Keratinocyte (primary cell): Measurements from ENCODE around the gene TXLNB. TPM values are rescaled to one million over a fixed set of nuclear protein-coding genes. Genes with fewer than 3 reads are reported as not detected.
"Not testable (repeated sequence)": the region's sequence is repeated elsewhere in the genome, so short reads cannot be mapped to it uniquely, and the experiment has no call there.

Experiments
- DNase-seq: peaks from one replicate; pipeline ENCODE4 v3.0.0-alpha.2; 2011; ENCODE audit warnings: low read depth, missing footprints, low spot score
- FAIRE-seq: peaks from 2 replicates; lab custom pipeline; 2011; peaks lifted over from hg19 to GRCh38; lab: Jason Lieb, UNC
- H2AFZ ChIP-seq: 2 replicates; pipeline ENCODE4 v1.6.0; 2012; ENCODE audit warnings: low read length, control low read depth, inconsistent platforms; ENCODE audit not compliant: control insufficient read depth
- H3K27ac ChIP-seq: 2 replicates; pipeline ENCODE4 v1.5.1; 2011; ENCODE audit warnings: low read length; ENCODE audit not compliant: control insufficient read depth, insufficient read depth
- H3K27me3 ChIP-seq: 3 replicates; pipeline ENCODE4 v1.6.0; 2011; ENCODE audit warnings: low read length; ENCODE audit not compliant: control insufficient read depth, insufficient read depth; ENCODE audit errors: extremely low read depth
- H3K36me3 ChIP-seq, 2 experiments: 2 replicates in 1 of 2; 3 replicates in 1 of 2; pipeline ENCODE4 v1.5.1; 2011; ENCODE audit warnings: low read length in 2 of 2, mild to moderate bottlenecking in 1 of 2; ENCODE audit not compliant: control insufficient read depth in 2 of 2, insufficient read depth in 2 of 2; ENCODE audit errors: extremely low read depth in 1 of 2
- H3K4me1 ChIP-seq: 3 replicates; pipeline ENCODE4 v1.5.1; 2011; ENCODE audit warnings: low read length; ENCODE audit not compliant: control insufficient read depth, insufficient read depth; ENCODE audit errors: extremely low read depth
- H3K4me2 ChIP-seq: 3 replicates; pipeline ENCODE4 v1.6.0; 2011; ENCODE audit warnings: low read depth, low read length; ENCODE audit not compliant: control insufficient read depth, insufficient read depth; ENCODE audit errors: extremely low read depth
- H3K4me3 ChIP-seq, 3 experiments: fragments of 200-600 bp in 1 of 3; sonication (generic) in 1 of 3; 2 replicates in 2 of 3; 3 replicates in 1 of 3; pipeline ENCODE4 v1.5.1; 2011 to 2016; ENCODE audit warnings: low read length in 3 of 3, mild to moderate bottlenecking in 3 of 3, control low read depth in 2 of 3, inconsistent platforms in 1 of 3, low read depth in 1 of 3, mixed read lengths in 1 of 3, mixed run types in 1 of 3, moderate library complexity in 1 of 3; ENCODE audit not compliant: control insufficient read depth in 2 of 3, insufficient read depth in 2 of 3; ENCODE audit errors: extremely low read depth in 1 of 3
- H3K79me2 ChIP-seq: 2 replicates; pipeline ENCODE4 v1.6.0; 2012; ENCODE audit warnings: low read length; ENCODE audit not compliant: control insufficient read depth, insufficient read depth
- H3K9ac ChIP-seq: 3 replicates; pipeline ENCODE4 v1.6.0; 2011; ENCODE audit warnings: low read length; ENCODE audit not compliant: control insufficient read depth, insufficient read depth; ENCODE audit errors: extremely low read depth
- H3K9me1 ChIP-seq: 3 replicates; pipeline ENCODE4 v1.6.0; 2011; ENCODE audit warnings: low read length; ENCODE audit not compliant: control insufficient read depth, insufficient read depth; ENCODE audit errors: extremely low read depth
- H3K9me3 ChIP-seq: 2 replicates; pipeline ENCODE4 v1.5.1; 2012; ENCODE audit warnings: low read depth, low read length; ENCODE audit not compliant: control insufficient read depth
- H4K20me1 ChIP-seq: 3 replicates; pipeline ENCODE4 v1.6.0; 2011; ENCODE audit warnings: low read length; ENCODE audit not compliant: control insufficient read depth, insufficient read depth; ENCODE audit errors: extremely low read depth
- EZH2 ChIP-seq: IDR thresholded peaks from one replicate; pipeline ENCODE4 v1.6.1; 2012; ENCODE audit warnings: inconsistent platforms, mild to moderate bottlenecking, low read length, moderate library complexity
- dilution Hi-C: fragments of 300-500 bp; cut with MboI; formaldehyde crosslinking; loops from one replicate; pipeline ENCODE4 v1.7.0; 2020; ENCODE audit warnings: low sequenced_read_pairs; ENCODE audit not compliant: extremely low pct_ligation_motif_present
- polyA plus RNA-seq, 5 experiments: library from polyadenylated mRNA; depleted of rRNA in 3 of 5; stranded (reverse) in 3 of 5; stranded (forward) in 1 of 5; unstranded in 1 of 5; fragments of >200 nt; gene quantifications; 1 replicate in 1 of 5; 2 replicates in 3 of 5; 3 replicates in 1 of 5; pipeline versions ENCODE4 v1.2.1 to v1.2.3, GENCODE V29; 2011 to 2012; ENCODE audit warnings: missing spikeins in 2 of 5, low read depth in 1 of 5, low replicate concordance in 1 of 5
- TF ChIP-seq, protein P1 (sequence below), 3 experiments: IDR thresholded peaks in 1 of 3; conservative IDR thresholded peaks in 1 of 3; optimal IDR thresholded peaks in 1 of 3; 2 replicates in 2 of 3; 3 replicates in 1 of 3; pipeline versions ENCODE3 to v1.5.1; 2011; ENCODE audit warnings: low read length in 3 of 3, mild to moderate bottlenecking in 3 of 3, moderate library complexity in 2 of 3, control low read depth in 1 of 3, inconsistent platforms in 1 of 3; ENCODE audit not compliant: insufficient read depth in 2 of 3; ENCODE audit errors: extremely low read depth in 1 of 3

The TXLNB gene
- polyA plus RNA-seq, 1 donor (not counting 4 experiments of a cell fraction or from before 2014, with no cell fraction given): 0.03 TPM

DNA sequence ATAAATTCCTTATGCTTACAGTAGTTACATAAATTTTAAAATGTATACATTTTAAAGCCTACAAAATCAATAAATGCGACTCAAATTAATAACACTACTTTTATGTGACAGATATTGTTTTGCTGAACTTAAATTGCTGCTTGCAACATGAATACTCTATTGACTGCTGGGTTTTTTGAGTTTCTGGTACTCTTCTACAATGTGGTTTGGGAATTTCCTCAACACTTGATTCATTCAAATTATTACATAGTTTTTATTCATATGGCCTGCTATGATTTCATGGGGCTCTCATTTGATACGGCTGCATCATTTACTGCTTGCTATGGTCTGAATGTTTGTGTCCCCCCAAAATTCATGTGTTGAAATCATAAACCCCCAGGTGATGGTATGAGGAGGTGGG lies 2.3 kb upstream of the TXLNB start:
- Histone ChIP-seq H3K4me1 (peaks cover 34% of the 10 kb centered on the region), H3K27me3 (no peaks in the 10 kb centered on the region), H3K36me3 (no peaks in the 10 kb centered on the region), H3K9ac (no peak overlapping the region), H3K4me2 (no peak overlapping the region), H3K79me2 (no peaks in the 10 kb centered on the region), H3K4me3 (no peak overlapping the region), H3K27ac (no peak overlapping the region), H3K9me1 (no peaks in the 10 kb centered on the region), H3K9me3 (no peaks in the 10 kb centered on the region), H2AFZ (no peak overlapping the region), H4K20me1 (no peaks in the 10 kb centered on the region)
- dilution Hi-C loops: no loop called here
- no peak for FAIRE-seq
- no peak for DNase-seq
- TF ChIP-seq, protein P1, sequence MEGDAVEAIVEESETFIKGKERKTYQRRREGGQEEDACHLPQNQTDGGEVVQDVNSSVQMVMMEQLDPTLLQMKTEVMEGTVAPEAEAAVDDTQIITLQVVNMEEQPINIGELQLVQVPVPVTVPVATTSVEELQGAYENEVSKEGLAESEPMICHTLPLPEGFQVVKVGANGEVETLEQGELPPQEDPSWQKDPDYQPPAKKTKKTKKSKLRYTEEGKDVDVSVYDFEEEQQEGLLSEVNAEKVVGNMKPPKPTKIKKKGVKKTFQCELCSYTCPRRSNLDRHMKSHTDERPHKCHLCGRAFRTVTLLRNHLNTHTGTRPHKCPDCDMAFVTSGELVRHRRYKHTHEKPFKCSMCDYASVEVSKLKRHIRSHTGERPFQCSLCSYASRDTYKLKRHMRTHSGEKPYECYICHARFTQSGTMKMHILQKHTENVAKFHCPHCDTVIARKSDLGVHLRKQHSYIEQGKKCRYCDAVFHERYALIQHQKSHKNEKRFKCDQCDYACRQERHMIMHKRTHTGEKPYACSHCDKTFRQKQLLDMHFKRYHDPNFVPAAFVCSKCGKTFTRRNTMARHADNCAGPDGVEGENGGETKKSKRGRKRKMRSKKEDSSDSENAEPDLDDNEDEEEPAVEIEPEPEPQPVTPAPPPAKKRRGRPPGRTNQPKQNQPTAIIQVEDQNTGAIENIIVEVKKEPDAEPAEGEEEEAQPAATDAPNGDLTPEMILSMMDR (optimal IDR thresholded peaks at IDR 0.05 in 1 of 3, IDR thresholded peaks at IDR 0.05 in 1 of 3, conservative IDR thresholded peaks at IDR 0.05 in 1 of 3; ENCODE audit: extremely low read depth in 1 of 3, insufficient read depth in 2 of 3, low read length in 3 of 3): no peak
- TF ChIP-seq EZH2: no peak

DNA sequence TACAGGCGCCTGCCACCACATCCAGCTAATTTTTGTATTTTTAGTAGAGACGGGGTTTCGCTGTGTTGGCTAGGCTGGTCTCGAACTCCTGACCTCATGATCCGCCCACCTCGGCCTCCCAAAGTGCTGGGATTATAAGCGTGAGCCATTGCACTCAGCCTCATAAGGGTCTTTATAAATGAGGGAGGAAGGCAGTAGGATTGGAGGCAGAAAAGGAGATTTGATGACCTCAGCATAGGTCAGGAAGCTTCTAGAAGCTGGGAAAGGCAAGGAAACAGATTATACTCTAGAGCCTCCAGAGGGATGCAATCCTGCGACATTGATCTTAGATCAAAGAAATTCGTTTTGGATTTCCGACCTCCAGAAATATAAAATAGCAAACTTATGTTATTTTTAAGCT lies 1.4 kb upstream of the TXLNB start:
- FAIRE-seq, H3K9me1 ChIP-seq, H3K79me2 ChIP-seq, H3K4me2 ChIP-seq, DNase-seq, H3K9me3 ChIP-seq, H3K36me3 ChIP-seq, H3K4me3 ChIP-seq, H3K9ac ChIP-seq, dilution Hi-C loops, H2AFZ ChIP-seq, H4K20me1 ChIP-seq, H3K27ac ChIP-seq, H3K27me3 ChIP-seq: not testable (repeated sequence)
- H3K4me1 ChIP-seq: peaks cover 34% of the 10 kb centered on the region

- no peaks in the 10 kb centered on the region for H3K27me3 ChIP-seq
- H3K79me2 ChIP-seq: no peaks in the 10 kb centered on the region
- FAIRE-seq: peak; percentile 60
- no peak for DNase-seq
- dilution Hi-C loops: no loop called here
- H3K4me1 ChIP-seq: peaks cover 22% of the 10 kb centered on the region
- no peak overlapping the region for H2AFZ ChIP-seq
- H3K9me1 ChIP-seq: no peaks in the 10 kb centered on the region
- H3K9me3 ChIP-seq: no peaks in the 10 kb centered on the region
- TF ChIP-seq, protein P1 (optimal IDR thresholded peaks at IDR 0.05 in 1 of 3, IDR thresholded peaks at IDR 0.05 in 1 of 3, conservative IDR thresholded peaks at IDR 0.05 in 1 of 3; ENCODE audit: extremely low read depth in 1 of 3, insufficient read depth in 2 of 3, low read length in 3 of 3): no peak
- TF ChIP-seq EZH2: no peak
- no peak overlapping the region for H3K4me3 ChIP-seq
- H3K4me2 ChIP-seq: no peak overlapping the region
- no peaks in the 10 kb centered on the region for H3K36me3 ChIP-seq
- no peaks in the 10 kb centered on the region for H4K20me1 ChIP-seq
- H3K27ac ChIP-seq: no peak overlapping the region
- H3K9ac ChIP-seq: no peak overlapping the region
These were observed 949 bp downstream of the TXLNB start for GRCh38 chr6:139290787-139291311.
